Gastroesophageal sphincter (tissue), 4 donors: ENCODE results near the gene CDC27. TPM values are rescaled to one million over a fixed set of nuclear protein-coding genes. Genes with fewer than 3 reads are reported as not detected.
"Not testable (repeated sequence)": the region's sequence is repeated elsewhere in the genome, so short reads cannot be mapped to it uniquely, and the experiment has no call there.

Source experiments
- ATAC-seq: fragments of 150-250 bp; one replicate; pipeline ENCODE4 v1.9.1; 2016; ENCODE audit warnings: mild to moderate bottlenecking, moderate library complexity
- H3K27ac ChIP-seq, 4 donors: fragments of 200-600 bp; sonication (generic) in 3 of 4; 1 replicate in 3 of 4; 2 replicates in 1 of 4; pipeline ENCODE4 v1.5.1; 2016 to 2019
- H3K27me3 ChIP-seq: fragments of 200-600 bp; sonication (generic); one replicate; pipeline ENCODE4 v1.5.1; 2019
- H3K36me3 ChIP-seq, 2 donors: fragments of 200-600 bp; sonication (generic); one replicate each; pipeline ENCODE4 v1.5.1; 2019; ENCODE audit warnings: control low read depth in 1 of 2
- H3K4me1 ChIP-seq, 3 donors: fragments of 200-600 bp; sonication (generic); 1 replicate in 2 of 3; 2 replicates in 1 of 3; pipeline ENCODE4 v1.5.1; 2016 to 2019; ENCODE audit warnings: control low read depth in 2 of 3
- H3K4me3 ChIP-seq, 2 donors: fragments of 200-600 bp; sonication (generic); one replicate each; pipeline ENCODE4 v1.5.1; 2019; ENCODE audit warnings: mild to moderate bottlenecking in 1 of 2, moderate library complexity in 1 of 2
- H3K9me3 ChIP-seq, 3 donors: fragments of 200-600 bp; sonication (generic); one replicate each; pipeline ENCODE4 v1.5.1; 2017 to 2019; ENCODE audit warnings: control low read depth in 2 of 3
- EP300 ChIP-seq: sonication (generic); formaldehyde crosslinking; IDR thresholded peaks from one replicate; pipeline ENCODE4 v1.6.1; 2017; ENCODE audit warnings: antibody characterized with exemption, mild to moderate bottlenecking
- POLR2A ChIP-seq, 2 donors: fragments of 450-650 bp; IDR thresholded peaks; one replicate each; pipeline ENCODE4 v1.6.1; 2017; ENCODE audit warnings: antibody characterized with exemption in 2 of 2, mild to moderate bottlenecking in 2 of 2, moderate library complexity in 1 of 2
- POLR2AphosphoS5 ChIP-seq: sonication (generic); formaldehyde crosslinking; IDR thresholded peaks from one replicate; pipeline ENCODE4 v1.6.1; 2017; ENCODE audit warnings: antibody characterized with exemption
- WGBS, 2 donors: methylation state at CpG; one replicate each; pipeline ENCODE4 v1.1.5; 2018; ENCODE audit warnings: low coverage in 1 of 2; 5-methylcytosine and 5-hydroxymethylcytosine counted together
- total RNA-seq, 4 donors: library from RNA; depleted of rRNA; stranded (reverse); fragments of >200 nt; gene quantifications; one replicate each; pipeline ENCODE4 v1.1.0, GENCODE V29; 2016
- TF ChIP-seq, protein P1 (sequence below), 4 experiments: fragments of 200-600 bp in 2 of 4; fragments of 450-650 bp in 2 of 4; sonication (generic) in 1 of 4; IDR thresholded peaks; one replicate each; pipeline ENCODE4 v1.5.1; 2017 to 2019; ENCODE audit warnings: antibody characterized with exemption in 4 of 4, mild to moderate bottlenecking in 2 of 4, moderate library complexity in 2 of 4

Gene CDC27
- total RNA-seq, 4 donors from 2014 or later = 40.4 to 71.4 (median 56.0) TPM

DNA sequence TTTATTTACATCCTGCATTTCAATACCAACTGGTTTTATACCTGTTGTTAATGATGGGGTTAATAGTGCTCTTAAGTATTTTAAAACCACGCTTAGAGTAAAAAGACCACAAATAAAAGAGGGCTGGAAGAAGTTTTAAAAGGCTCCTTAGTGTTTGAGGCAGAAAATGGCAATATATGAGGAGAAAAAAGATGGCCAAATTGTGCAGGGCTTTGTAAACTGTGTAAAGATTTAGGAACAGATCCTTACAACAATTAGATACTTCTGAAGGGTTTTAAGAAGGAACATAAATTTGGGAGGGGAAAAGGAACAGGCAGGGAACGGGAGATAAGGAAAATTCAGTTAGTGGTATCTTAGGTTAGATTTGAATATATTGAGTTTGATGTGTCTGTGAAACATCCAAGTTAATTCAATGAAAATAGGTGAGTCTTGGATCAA is 12.7 kb downstream of the CDC27 start:
- no peak overlapping the region for H3K27ac ChIP-seq
- H3K4me3 ChIP-seq = no peak overlapping the region
- TF ChIP-seq POLR2AphosphoS5 (no peak), POLR2A (IDR thresholded peaks at IDR 0.05) (no peak)
- ATAC-seq = no peak
- WGBS, 2 donors = 76 to 100% methylated on average over 1 to 2 of the region's 2 CpGs
- peaks cover 0 to 48% (median 5%) of the 10 kb centered on the region in 3 donors for H3K4me1 ChIP-seq
- H3K36me3 ChIP-seq = peaks cover 0 to 45% of the 10 kb centered on the region in 2 donors
- no peaks in the 10 kb centered on the region for H3K9me3 ChIP-seq
- no peaks in the 10 kb centered on the region for H3K27me3 ChIP-seq

DNA sequence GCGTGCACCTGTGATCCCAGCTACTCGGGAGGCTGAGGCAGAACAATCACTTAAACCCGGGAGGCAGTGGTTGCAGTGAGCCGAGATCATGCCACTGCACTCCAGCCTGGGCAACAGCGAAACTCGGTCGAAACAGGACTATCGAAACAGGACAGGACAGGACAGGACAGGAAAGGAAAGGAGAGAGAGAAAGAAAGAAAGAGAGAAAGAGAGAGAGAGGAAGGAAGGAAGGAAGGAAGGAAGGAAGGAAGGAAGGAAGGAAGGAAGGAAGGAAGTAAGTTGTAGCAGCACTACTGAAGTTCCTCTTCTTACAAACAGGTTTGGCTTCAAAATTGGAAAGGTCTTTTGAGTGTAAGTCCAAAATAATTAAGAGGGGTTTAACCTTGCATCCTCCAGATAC is 14.3 kb downstream of the CDC27 start:
- ATAC-seq = not testable (repeated sequence)

GRCh38 chr17:47172696-47173565 is 16.2 kb downstream of the CDC27 start:
- Histone ChIP-seq H3K4me1 (peaks cover 0 to 50% (median 5%) of the 10 kb centered on the region in 3 donors), H3K27ac (no peak overlapping the region), H3K4me3 (no peak overlapping the region), H3K27me3 (no peaks in the 10 kb centered on the region), H3K36me3 (peaks cover 3 to 46% of the 10 kb centered on the region in 2 donors), H3K9me3 (no peaks in the 10 kb centered on the region)
- ATAC-seq = no peak
- TF ChIP-seq POLR2AphosphoS5 (no peak), EP300 (no peak), POLR2A (IDR thresholded peaks at IDR 0.05) (no peak)
- TF ChIP-seq, protein P1, sequence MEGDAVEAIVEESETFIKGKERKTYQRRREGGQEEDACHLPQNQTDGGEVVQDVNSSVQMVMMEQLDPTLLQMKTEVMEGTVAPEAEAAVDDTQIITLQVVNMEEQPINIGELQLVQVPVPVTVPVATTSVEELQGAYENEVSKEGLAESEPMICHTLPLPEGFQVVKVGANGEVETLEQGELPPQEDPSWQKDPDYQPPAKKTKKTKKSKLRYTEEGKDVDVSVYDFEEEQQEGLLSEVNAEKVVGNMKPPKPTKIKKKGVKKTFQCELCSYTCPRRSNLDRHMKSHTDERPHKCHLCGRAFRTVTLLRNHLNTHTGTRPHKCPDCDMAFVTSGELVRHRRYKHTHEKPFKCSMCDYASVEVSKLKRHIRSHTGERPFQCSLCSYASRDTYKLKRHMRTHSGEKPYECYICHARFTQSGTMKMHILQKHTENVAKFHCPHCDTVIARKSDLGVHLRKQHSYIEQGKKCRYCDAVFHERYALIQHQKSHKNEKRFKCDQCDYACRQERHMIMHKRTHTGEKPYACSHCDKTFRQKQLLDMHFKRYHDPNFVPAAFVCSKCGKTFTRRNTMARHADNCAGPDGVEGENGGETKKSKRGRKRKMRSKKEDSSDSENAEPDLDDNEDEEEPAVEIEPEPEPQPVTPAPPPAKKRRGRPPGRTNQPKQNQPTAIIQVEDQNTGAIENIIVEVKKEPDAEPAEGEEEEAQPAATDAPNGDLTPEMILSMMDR (IDR thresholded peaks at IDR 0.05) = no peak
- WGBS, 2 donors = 88 to 90% methylated on average over 2 of the region's 2 CpGs

More for the DNA sequence above, 14.3 kb downstream of the CDC27 start:
- 80 to 100% methylated on average over 1 of the region's 8 CpGs for WGBS, 2 donors
- H3K9me3 ChIP-seq, H3K27ac ChIP-seq, H3K4me3 ChIP-seq, H3K27me3 ChIP-seq: not testable (repeated sequence)
- Histone ChIP-seq H3K4me1 (peaks cover 0 to 60% (median 5%) of the 10 kb centered on the region in 3 donors), H3K36me3 (peaks cover 0 to 45% of the 10 kb centered on the region in 2 donors)

DNA sequence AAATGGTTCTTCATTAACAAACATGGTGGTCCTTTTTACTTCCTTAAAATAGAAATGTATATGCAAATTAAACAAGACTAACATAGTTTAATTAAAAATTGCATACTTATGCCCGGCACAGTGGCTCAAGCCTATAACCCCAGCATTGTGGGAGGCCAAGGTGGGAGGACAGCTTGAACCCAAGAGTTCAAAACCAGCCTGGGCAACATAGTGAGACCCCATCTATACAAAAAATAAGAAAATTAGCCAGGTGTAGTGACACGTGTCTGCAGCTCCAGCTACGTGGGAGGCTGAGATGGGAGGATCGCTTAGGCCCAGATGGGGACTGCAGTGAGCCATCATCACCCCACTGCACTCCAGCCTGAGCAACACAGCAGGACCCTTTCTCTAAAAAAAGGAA is 18.4 kb downstream of the CDC27 start:
- peaks cover 3 to 50% of the 10 kb centered on the region in 2 donors for H3K36me3 ChIP-seq
- no peak for ATAC-seq
- 90 to 91% methylated on average over 2 to 4 of the region's 4 CpGs for WGBS, 2 donors

GRCh38 chr17:47168896-47169295 is 20.2 kb downstream of the CDC27 start:
- peaks cover 3 to 48% of the 10 kb centered on the region in 2 donors for H3K36me3 ChIP-seq

More for the DNA sequence above, 18.4 kb downstream of the CDC27 start:
- TF ChIP-seq POLR2A (IDR thresholded peaks at IDR 0.05) = no peak
- no peak for TF ChIP-seq POLR2AphosphoS5
- TF ChIP-seq EP300 = no peak
- TF ChIP-seq, protein P1 (IDR thresholded peaks at IDR 0.05) = no peak
- no peak overlapping the region for H3K4me3 ChIP-seq
- H3K27me3 ChIP-seq = no peaks in the 10 kb centered on the region
- H3K9me3 ChIP-seq = no peaks in the 10 kb centered on the region
- peaks cover 0 to 36% (median 5%) of the 10 kb centered on the region in 3 donors for H3K4me1 ChIP-seq
- H3K27ac ChIP-seq = no peak overlapping the region

DNA sequence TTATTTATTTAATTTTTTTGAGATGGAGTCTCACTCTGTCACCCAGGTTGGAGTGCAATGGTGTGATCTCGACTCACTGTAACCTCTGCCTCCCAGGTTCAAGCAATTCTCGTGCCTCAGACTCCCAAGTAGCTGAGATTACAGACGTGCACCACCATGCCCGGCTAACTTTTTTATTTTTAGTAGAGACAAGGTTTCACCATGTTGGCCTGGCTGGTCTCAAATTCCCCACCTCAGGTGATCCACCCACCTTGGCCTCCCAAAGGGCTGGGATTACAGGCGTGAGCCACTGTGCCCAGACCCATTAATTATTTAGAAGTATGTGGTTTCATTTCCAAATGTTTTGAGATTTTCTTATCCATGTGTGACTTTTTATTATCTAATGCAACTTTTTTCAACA is 22.2 kb downstream of the CDC27 start:
- H3K36me3 ChIP-seq = peaks cover 3 to 50% of the 10 kb centered on the region in 2 donors
- not testable (repeated sequence) for H3K27ac ChIP-seq, ATAC-seq, H3K27me3 ChIP-seq, H3K4me3 ChIP-seq, H3K9me3 ChIP-seq
- WGBS, 2 donors = 50 to 86% methylated on average over 2 to 5 of the region's 5 CpGs
- peaks cover 0 to 24% (median under 1%) of the 10 kb centered on the region in 3 donors for H3K4me1 ChIP-seq

More at GRCh38 chr17:47168896-47169295, 20.2 kb downstream of the CDC27 start:
- not testable (repeated sequence) for H3K27me3 ChIP-seq, H3K27ac ChIP-seq, H3K4me3 ChIP-seq, H3K9me3 ChIP-seq, ATAC-seq
- 61% methylated on average over 1 of the region's 4 CpGs; no CpG with 5 or more reads in 1 of the 2 donors for WGBS, 2 donors
- peaks cover 0 to 29% (median 5%) of the 10 kb centered on the region in 3 donors for H3K4me1 ChIP-seq

GRCh38 chr17:47165137-47165536 is 24.0 kb downstream of the CDC27 start:
- TF ChIP-seq POLR2A (IDR thresholded peaks at IDR 0.05) (no peak), POLR2AphosphoS5 (no peak), EP300 (no peak)
- TF ChIP-seq, protein P1 (IDR thresholded peaks at IDR 0.05) = no peak
- no peak overlapping the region for H3K4me3 ChIP-seq
- no peaks in the 10 kb centered on the region for H3K9me3 ChIP-seq
- WGBS, 2 donors = 74 to 76% methylated on average over 2 of the region's 2 CpGs
- no peak for ATAC-seq
- peaks cover 0 to 10% (median 0%) of the 10 kb centered on the region in 3 donors for H3K4me1 ChIP-seq
- H3K27me3 ChIP-seq = no peaks in the 10 kb centered on the region
- no peak overlapping the region for H3K27ac ChIP-seq
- peaks cover 3 to 58% of the 10 kb centered on the region in 2 donors for H3K36me3 ChIP-seq
